ENCODE measurements around the gene ASIC3.

The ASIC3 gene

DNA sequence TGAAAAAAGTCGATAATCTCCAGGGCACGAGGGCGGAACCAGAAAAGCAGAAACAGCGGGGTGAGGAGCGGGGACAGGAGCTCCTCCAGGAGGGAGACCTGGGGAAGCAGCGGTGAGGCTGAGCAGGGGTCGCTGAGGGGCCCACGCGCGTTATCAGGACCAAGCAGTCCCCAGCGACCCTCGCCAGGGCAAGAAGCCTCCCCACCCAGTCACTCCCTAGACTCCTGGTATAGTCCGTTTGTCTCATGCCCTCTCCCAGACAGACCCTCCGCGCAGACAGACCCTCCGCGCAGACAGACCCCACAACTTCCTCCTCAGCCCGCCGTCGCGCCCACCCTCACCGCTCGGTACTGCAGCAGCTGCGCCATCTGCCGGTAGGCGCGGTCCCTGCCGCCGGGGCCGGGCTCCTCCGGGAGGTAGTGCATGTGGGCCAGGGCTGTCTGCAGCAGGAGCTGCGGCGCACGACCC, 30.3 kb upstream of the ASIC3 start:
- H3K4me3 ChIP-seq (ENCODE audit: control insufficient read depth, low read depth, low read length) = no peak overlapping the region
- no peak for DNase-seq (ENCODE audit: low read depth)
- TF ChIP-seq, protein P1, sequence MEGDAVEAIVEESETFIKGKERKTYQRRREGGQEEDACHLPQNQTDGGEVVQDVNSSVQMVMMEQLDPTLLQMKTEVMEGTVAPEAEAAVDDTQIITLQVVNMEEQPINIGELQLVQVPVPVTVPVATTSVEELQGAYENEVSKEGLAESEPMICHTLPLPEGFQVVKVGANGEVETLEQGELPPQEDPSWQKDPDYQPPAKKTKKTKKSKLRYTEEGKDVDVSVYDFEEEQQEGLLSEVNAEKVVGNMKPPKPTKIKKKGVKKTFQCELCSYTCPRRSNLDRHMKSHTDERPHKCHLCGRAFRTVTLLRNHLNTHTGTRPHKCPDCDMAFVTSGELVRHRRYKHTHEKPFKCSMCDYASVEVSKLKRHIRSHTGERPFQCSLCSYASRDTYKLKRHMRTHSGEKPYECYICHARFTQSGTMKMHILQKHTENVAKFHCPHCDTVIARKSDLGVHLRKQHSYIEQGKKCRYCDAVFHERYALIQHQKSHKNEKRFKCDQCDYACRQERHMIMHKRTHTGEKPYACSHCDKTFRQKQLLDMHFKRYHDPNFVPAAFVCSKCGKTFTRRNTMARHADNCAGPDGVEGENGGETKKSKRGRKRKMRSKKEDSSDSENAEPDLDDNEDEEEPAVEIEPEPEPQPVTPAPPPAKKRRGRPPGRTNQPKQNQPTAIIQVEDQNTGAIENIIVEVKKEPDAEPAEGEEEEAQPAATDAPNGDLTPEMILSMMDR (IDR thresholded peaks at IDR 0.05; ENCODE audit: control insufficient read depth, insufficient read depth, low read depth, low read length, missing control alignments) = peak; percentile 96

DNA sequence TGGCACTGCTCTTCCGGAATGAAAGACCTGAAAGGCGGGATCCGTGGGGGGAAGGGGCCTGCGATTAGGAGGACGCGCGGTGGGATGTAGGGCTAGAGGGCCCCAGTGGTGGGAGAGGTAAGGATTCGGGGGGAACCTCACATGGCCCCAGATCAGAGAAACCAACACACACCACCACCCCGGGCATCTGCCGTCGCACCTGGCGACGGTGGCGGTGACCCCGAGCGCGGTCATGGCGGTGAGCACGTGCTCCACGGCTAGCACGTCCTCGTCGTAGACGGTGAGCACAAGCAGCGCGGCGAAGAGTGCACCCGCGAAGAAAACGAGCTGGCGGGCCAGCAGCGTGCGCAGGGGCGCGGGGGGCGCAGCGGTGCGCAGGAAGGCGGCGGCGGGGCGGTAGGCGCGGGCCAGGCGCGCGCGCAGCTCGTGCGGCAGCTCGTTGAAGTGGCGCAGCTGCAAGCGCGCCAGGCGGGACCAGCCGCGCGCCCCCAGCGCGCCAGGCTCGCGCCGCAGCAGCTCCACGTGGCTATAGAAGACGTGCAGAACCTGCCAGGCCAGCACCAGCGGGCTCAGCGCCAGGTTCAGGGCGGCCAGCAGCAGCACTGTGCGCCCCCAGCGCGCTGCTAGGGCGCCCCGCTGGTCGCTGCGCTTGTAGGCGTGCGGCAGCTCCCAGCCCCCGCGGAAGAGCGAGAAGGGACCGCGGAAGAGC, 29.8 kb upstream of the ASIC3 start:
- TF ChIP-seq, protein P1 (IDR thresholded peaks at IDR 0.05; ENCODE audit: control insufficient read depth, insufficient read depth, low read depth, low read length, missing control alignments) = no peak
- no peak overlapping the region for H3K4me3 ChIP-seq (ENCODE audit: control insufficient read depth, low read depth, low read length)
- DNase-seq (ENCODE audit: low read depth) = no peak

GRCh38 chr7:151019130-151019447, 29.2 kb upstream of the ASIC3 start:
- no peak overlapping the region for H3K4me3 ChIP-seq (ENCODE audit: control insufficient read depth, low read depth, low read length)

DNA sequence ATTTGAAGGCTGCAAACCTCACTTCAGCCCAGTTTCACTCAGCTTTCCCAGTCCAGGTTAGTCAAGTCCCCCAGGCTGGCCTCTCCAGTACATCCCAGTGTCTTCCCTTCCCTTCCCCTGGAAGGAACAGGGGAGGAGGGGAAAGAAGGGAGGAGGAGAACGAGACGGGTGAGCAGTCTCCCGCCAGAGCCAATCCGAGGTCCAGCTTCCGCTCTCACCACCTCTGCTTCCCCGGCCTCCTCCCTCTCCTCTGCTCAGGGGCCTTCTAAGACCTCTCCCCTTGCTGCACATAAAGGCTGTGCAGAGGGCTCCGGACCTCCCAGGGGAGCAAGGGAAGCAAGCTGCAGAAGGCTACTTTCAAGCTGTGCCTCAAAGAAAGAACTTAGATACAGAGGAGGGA, 28.1 kb upstream of the ASIC3 start:
- no peak overlapping the region for H3K4me3 ChIP-seq (ENCODE audit: control insufficient read depth, low read depth, low read length)
- DNase-seq (ENCODE audit: low read depth) = no peak
- TF ChIP-seq, protein P1 (IDR thresholded peaks at IDR 0.05; ENCODE audit: control insufficient read depth, insufficient read depth, low read depth, low read length, missing control alignments) = no peak

More at GRCh38 chr7:151019130-151019447, 29.2 kb upstream of the ASIC3 start:
- TF ChIP-seq, protein P1 (IDR thresholded peaks at IDR 0.05; ENCODE audit: control insufficient read depth, insufficient read depth, low read depth, low read length, missing control alignments) = no peak
- DNase-seq (ENCODE audit: low read depth) = no peak

DNA sequence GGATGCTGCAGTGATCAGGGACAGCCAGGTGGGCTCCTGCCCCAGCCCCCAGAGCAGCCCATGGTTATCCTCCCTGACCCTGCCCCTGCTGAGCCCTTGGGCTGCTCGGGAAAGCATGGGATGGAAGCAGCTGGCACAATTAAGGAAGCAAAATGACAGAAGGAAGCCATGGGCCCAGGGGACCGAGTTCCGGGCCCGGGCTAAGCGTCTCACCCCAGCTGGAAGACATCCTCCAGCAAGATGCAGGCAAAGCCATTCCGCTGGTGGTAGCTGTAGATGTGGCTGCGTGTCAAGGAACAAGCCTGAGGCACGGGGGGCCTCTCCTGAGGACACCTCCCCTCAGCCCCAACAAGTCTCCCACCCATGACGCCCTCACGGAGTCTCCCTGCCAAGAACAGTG, 25.1 kb upstream of the ASIC3 start:
- TF ChIP-seq, protein P1 (IDR thresholded peaks at IDR 0.05; ENCODE audit: control insufficient read depth, insufficient read depth, low read depth, low read length, missing control alignments) = no peak
- no peak overlapping the region for H3K4me3 ChIP-seq (ENCODE audit: control insufficient read depth, low read depth, low read length)

DNA sequence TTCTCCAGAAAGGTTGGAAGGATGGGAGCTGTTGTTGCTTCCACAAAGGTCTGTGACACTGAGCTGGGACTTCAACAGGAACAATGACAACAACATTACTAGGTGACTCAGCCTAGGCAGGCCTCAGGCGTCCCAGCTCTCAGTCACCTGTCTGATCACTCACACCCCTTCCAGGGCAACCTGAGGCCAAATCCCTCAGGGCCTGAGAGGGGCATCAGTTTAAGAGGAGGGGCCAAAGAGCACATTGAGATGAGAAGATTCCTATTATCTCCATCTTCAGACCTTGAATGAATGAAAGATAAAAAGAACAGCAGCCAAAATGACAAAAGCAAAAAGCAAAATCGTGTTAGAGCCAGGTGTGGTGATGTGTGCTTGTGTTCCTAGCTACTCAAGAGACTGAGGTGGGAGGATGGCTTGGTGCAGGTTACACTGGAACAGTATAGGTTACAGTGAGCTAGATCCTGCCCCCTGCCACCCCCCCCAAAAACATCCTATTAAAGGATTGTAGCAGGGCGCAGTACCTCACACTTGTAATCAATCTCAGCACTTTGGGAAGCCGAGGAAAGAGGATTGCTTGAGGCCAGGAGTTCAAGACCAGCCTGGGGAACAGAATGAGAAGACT, 23.8 kb upstream of the ASIC3 start, which contains the start of gene ATG9B:
TSS of gene ATG9B (minus strand) at position 60 of the 622 bp plus-strand sequence. CDS start 71 bp downstream, outside the sequence.
- TF ChIP-seq, protein P1 (IDR thresholded peaks at IDR 0.05; ENCODE audit: control insufficient read depth, insufficient read depth, low read depth, low read length, missing control alignments) = no peak
- DNase-seq (ENCODE audit: low read depth) = no peak
- no peak within 1 kb of the TSS for H3K4me3 ChIP-seq (ENCODE audit: control insufficient read depth, low read depth, low read length)

More for the DNA sequence above, 25.1 kb upstream of the ASIC3 start:
- no peak for DNase-seq (ENCODE audit: low read depth)

Data from AG09309 (cell line).